Measurements from ENCODE around the gene SBK2. TPM values are rescaled to one million over a fixed set of nuclear protein-coding genes. Genes with fewer than 3 reads are reported as not detected.
A peak's percentile ranks its signal among the peaks of the same experiment; 100 is the strongest.
"Not testable (repeated sequence)": the region's sequence is repeated elsewhere in the genome, so short reads cannot be mapped to it uniquely, and the experiment has no call there.

The SBK2 gene
- total and polyA plus RNA-seq, 8 donors: 0.28 to 0.46 (median 0.43) TPM; not detected in 5

DNA sequence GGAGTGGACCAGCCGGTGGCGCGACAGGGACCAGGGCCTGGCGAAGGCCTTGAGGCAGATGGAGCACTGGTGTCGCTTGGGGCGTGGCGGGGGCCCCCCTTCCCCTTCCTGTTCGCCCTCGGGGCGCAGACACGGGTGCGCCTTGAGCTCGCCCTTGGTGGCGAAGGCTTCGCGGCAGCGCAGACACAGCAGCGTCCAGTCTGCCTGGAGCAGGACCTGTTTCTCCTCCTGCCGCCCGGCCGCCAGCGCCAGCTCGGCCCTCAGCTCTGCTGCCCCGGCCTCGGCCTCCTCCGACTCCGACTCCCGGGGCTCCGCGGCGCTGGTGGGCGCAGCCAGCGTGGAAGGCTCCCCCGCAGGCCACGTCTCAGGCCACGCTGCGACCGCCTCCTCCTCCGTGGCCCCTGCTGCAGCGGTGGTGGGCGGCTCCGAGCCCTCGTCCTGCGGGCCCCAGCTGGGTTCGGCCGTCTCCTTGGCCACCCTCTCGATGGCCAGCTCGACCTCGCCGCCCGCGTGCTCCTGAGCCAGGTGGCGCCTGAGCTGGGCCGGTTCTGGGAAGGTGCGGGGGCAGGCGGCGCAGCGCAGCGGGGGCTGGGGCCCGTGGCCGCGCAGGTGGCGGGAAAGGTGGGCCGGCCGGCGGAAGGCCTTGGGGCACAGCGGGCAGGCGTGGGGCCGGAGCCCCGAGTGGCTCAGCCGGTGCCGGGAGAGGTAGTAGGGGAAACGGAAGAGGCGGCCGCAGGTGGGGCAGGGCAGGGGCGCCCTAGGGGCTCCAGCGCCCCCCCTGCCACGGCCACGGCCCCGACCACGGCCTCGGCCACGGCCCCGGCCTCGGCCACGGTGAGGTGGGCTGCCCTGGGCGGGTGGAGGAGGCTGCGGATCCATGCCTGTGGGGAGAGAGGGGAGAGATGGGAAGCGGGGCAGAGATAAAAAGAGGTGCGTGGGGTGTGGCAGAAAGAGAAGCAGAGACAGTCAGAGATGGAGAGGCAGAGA is 42.1 kb upstream of the SBK2 start:
- H3K27me3 ChIP-seq: no peaks in the 10 kb centered on the region
- no peaks in the 10 kb centered on the region for H3K9me3 ChIP-seq
- peak overlapping the region in 2 of 4 donors; percentile 79 for H3K4me3 ChIP-seq
- H3K27ac ChIP-seq: no peak overlapping the region
- peaks cover 0 to 13% (median 0%) of the 10 kb centered on the region in 3 donors for H3K36me3 ChIP-seq
- FAIRE-seq: no peak
- DNase-seq: peak in 3 of 6 donors; percentile 44 to 77 (median 58)
- TF ChIP-seq, protein P1, sequence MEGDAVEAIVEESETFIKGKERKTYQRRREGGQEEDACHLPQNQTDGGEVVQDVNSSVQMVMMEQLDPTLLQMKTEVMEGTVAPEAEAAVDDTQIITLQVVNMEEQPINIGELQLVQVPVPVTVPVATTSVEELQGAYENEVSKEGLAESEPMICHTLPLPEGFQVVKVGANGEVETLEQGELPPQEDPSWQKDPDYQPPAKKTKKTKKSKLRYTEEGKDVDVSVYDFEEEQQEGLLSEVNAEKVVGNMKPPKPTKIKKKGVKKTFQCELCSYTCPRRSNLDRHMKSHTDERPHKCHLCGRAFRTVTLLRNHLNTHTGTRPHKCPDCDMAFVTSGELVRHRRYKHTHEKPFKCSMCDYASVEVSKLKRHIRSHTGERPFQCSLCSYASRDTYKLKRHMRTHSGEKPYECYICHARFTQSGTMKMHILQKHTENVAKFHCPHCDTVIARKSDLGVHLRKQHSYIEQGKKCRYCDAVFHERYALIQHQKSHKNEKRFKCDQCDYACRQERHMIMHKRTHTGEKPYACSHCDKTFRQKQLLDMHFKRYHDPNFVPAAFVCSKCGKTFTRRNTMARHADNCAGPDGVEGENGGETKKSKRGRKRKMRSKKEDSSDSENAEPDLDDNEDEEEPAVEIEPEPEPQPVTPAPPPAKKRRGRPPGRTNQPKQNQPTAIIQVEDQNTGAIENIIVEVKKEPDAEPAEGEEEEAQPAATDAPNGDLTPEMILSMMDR (IDR thresholded peaks at IDR 0.05): no peak
- WGBS, 2 donors: 93 to 94% methylated on average over 76 to 90 of the region's 90 CpGs
- intact Hi-C loops (cut with DNase I): no loop called here
- peaks cover 5 to 10% (median 8%) of the 10 kb centered on the region in 3 donors for H3K4me1 ChIP-seq
- ATAC-seq: no peak

DNA sequence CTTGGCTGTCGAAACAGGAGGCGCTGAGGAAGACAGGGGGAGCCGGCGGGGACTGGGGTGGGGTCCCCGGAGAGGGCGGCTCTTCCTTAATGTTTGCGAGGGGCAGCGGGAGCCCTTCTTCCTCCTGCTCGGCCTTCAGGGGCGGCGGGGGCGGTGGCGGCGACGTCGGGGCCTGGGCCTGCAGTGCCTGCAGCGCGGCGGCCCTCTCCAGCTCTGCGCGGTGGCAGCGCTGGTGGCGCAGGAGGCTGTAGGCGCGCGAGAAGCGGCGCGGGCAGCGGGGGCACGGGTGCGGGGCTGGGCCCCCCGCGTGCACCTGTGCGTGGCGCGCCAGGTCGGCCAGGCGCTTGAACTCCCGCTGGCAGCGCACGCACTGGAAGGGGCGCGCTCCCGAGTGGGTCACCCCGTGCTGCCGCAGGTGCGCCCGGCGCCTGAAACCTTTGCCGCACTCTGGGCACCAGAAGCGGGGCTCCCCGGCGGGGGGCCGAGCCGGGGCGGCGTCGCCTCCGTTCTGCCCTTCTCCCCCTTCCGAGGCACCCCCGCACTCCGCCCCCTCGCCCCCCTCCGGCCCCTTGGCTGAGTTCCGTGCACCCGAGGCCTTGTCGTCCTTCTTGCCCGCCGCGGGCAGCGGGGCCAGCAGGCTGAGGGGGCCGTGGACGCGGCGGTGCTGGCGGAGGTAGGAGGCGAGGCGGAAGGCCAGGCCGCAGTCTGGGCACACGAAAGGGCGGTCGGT is 41.3 kb upstream of the SBK2 start:
- no peak for ATAC-seq
- no peak for FAIRE-seq
- no peak overlapping the region for H3K27ac ChIP-seq
- 94 to 95% methylated on average over 67 to 83 of the region's 83 CpGs for WGBS, 2 donors
- intact Hi-C loops (cut with DNase I): no loop called here
- peak in 1 of 6 donors; percentile 42 for DNase-seq
- no peaks in the 10 kb centered on the region for H3K9me3 ChIP-seq
- H3K27me3 ChIP-seq: no peaks in the 10 kb centered on the region
- peaks cover 0 to 13% (median 0%) of the 10 kb centered on the region in 3 donors for H3K36me3 ChIP-seq
- TF ChIP-seq, protein P1 (IDR thresholded peaks at IDR 0.05): no peak
- peaks cover 5 to 10% (median 8%) of the 10 kb centered on the region in 3 donors for H3K4me1 ChIP-seq
- no peak overlapping the region for H3K4me3 ChIP-seq

DNA sequence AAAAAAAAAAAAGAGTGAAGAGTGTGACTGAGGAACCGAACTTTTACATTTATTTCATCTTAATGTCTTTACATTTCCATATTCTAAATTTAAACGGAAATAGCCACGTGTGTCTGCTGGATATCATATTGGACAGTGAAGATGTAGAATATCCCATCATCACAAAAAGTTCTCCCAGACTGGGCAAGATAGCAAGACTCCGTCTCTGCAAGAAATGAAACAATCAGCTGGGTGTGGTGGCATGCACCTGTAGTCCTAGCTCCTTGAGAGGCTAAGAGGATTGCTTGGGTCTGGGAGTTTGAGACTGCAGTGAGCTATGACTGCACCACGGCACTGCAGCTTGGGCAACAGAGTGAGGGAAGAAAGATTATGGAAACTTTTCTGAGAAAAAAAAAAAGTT is 39.8 kb upstream of the SBK2 start:
- peaks cover 0 to 13% (median 0%) of the 10 kb centered on the region in 3 donors for H3K36me3 ChIP-seq
- ATAC-seq (no peak), DNase-seq (no peak), FAIRE-seq (no peak)
- H3K9me3 ChIP-seq: no peaks in the 10 kb centered on the region
- peaks cover 5 to 6% (median 5%) of the 10 kb centered on the region in 3 donors for H3K4me1 ChIP-seq
- TF ChIP-seq, protein P1 (IDR thresholded peaks at IDR 0.05): no peak
- no peaks in the 10 kb centered on the region for H3K27me3 ChIP-seq
- H3K27ac ChIP-seq: no peak overlapping the region
- WGBS, 2 donors: 78 to 90% methylated on average over 5 of the region's 5 CpGs
- intact Hi-C loops (cut with DNase I): no loop called here
- H3K4me3 ChIP-seq: no peak overlapping the region

DNA sequence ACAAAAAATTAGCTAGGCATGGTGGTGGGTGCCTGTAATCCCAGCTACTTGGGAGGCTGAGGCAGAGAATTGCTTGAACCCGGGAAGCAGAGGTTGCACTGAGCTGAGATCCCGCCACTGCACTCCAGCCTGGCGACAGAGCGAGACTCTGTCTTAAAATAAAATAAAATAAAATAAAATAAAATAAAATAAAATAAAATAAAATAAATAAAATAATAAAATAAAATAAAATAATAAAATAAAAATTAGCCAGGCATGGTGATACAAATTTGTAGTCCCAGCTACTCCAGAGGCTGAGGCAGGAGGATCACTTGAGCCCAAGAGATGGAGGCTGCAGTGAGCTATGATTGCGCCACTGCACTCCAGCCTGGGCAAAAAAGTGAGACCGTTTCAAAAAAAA is 37.0 kb upstream of the SBK2 start:
- peaks cover 0 to 13% (median 0%) of the 10 kb centered on the region in 3 donors for H3K36me3 ChIP-seq
- DNase-seq; ATAC-seq; H3K27me3 ChIP-seq; H3K4me1 ChIP-seq; intact Hi-C loops (cut with DNase I); FAIRE-seq; H3K27ac ChIP-seq; H3K4me3 ChIP-seq; H3K9me3 ChIP-seq: not testable (repeated sequence)
- WGBS, 2 donors: 73 to 85% methylated on average over 6 of the region's 6 CpGs

DNA sequence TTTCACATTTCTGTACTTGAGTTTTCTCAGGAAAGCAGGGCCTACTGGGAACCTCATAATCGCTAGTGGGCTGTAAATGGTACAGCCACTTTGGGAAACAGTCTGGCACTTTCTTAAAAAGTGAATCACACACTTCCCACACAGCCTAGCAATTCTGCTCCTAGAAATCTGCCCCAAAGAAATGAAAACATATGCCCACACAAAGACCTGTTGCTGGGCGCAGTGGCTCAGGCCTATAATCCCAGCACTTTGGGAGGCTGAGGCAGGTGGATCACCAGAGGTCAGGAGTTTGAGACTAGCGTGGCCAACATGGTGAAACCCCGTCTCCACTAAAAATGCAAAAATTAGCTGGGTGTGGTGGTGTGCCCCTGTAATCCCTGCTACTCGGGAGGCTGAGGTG is 32.5 kb upstream of the SBK2 start:
- H3K9me3 ChIP-seq; DNase-seq; H3K27ac ChIP-seq; intact Hi-C loops (cut with DNase I); ATAC-seq; H3K4me1 ChIP-seq; H3K4me3 ChIP-seq; H3K27me3 ChIP-seq; H3K36me3 ChIP-seq; FAIRE-seq: not testable (repeated sequence)
- 81 to 92% methylated on average over 5 of the region's 5 CpGs for WGBS, 2 donors
